ENCODE data around the gene IST1.
"Not testable (repeated sequence)": the region's sequence is repeated elsewhere in the genome, so short reads cannot be mapped to it uniquely, and the experiment has no call there.

The IST1 gene

GRCh38 chr16:71882505-71883167, 12.7 kb upstream of the IST1 start:
- peak; percentile 53 for DNase-seq (ENCODE audit: low read depth)

DNA sequence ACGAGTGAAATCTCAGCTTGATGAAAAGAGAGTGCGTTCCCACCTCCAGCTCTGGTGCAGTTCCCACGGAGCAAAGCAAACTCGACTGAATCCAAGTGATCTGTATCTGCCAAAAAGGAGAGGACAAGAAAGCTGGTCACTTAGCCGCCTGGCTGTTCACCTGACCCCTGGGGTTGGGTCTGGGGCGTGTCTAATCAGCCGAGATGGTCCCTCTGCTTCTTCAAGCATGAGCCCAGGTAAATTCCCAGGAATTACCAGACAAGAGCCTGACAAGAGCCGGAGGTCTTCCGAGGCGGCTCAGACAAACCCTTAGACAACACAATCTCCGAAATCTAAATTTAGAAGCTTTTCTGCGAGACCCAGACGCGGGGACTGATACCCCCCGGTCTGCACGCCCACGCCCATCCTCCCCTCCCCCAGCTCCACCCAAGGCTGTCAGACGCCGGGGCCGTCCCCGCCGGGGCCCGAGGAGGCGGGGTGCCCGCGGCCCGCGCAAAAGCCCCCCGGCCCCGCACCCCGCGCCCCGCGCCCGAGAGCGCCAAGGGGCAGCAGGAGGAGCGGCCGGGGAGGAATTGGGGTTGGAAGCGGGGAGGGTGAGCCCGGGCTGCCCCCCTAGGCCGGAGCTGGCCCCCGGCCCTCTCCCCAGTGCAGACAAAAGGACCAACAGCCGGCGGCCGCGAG, 12.0 kb upstream of the IST1 start:
- DNase-seq (ENCODE audit: low read depth), result peak; percentile 33

DNA sequence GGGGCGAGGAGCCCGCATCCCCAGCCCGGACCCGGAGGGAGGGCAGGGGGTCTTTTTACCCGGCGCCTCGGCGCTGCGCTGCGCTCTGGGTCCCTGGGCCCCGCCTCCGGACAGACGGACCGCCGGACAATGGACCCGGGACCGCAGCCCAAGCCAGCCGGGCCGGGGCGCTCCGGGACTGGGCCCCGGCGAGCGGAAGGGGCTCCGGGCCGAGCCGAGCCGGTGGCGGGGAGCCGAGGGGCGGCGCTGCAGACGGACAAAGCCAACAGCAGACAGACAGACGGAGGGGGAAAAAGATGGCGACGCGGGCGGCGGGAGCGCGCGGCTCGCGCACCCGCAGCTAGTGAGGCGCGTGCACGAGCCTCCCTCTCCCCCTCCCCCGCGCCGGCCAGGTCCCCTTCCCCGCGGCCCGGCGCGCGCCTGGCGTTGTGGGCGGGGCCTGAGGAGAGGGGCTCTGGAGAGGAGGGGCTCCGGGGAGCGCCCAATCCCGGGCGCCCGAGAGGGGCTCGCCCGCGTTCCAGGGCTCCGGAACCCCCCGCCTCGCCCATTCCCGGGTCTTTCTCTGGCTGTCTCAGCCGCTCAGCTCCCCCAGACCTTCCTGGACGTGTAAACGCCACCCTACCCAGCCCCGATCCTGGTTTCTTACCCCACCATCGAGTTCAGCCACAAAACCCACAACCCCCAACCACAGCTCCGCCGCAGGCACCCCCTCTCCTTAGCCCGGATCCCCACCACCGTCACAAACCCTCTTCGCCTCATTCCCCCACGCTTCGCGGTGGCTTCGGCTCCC, 11.3 kb upstream of the IST1 start, which contains the start of gene ZNF821:
Gene ZNF821, minus strand, starts transcription at position 334 of the 790 bp plus-strand sequence. CDS start 4,236 bp downstream, outside the sequence.
- DNase-seq (ENCODE audit: low read depth), result peak; percentile 64

GRCh38 chr16:71885261-71885650, 10.1 kb upstream of the IST1 start:
- DNase-seq (ENCODE audit: low read depth), result no peak

- no peak for DNase-seq (ENCODE audit: low read depth)
Measured at GRCh38 chr16:71889147-71889546, 6.2 kb upstream of the IST1 start.

GRCh38 chr16:71893888-71894228, 1.5 kb upstream of the IST1 start:
- no peak for DNase-seq (ENCODE audit: low read depth)

DNA sequence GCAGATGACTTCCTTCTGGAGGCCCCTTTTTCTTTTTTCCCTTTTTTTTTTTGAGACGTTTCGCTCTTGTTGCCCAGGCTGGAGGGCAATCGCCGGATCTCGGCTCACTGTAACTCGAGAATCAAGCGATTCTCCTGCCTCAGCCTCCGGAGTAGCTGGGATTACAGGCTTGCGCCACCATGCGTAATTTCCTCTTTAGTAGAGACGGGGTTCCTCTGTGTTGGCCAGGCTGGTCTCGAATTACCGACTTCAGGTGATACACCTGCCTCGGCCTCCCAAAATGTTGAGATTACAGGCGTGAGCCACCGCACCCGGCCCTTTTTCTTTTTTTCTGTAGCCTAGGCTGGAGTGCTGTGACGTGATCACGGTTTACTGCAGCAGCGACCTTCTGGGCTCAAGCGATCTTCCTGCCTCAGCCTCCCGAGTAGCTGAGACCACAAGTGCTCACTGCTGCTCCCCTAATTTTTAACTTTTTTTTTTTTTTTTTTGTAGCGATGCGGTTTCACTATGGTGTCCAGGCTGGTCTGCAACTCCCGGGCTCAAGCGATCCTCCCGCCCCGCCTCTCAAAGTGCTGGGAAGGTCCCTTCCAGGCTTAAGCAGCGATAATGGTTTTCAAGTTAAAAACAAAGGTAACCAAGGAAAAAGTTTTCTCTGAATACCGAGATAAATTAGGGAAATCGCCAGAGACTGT, 956 bp upstream of the IST1 start:
- peak; percentile 3 for DNase-seq (ENCODE audit: low read depth)

DNA sequence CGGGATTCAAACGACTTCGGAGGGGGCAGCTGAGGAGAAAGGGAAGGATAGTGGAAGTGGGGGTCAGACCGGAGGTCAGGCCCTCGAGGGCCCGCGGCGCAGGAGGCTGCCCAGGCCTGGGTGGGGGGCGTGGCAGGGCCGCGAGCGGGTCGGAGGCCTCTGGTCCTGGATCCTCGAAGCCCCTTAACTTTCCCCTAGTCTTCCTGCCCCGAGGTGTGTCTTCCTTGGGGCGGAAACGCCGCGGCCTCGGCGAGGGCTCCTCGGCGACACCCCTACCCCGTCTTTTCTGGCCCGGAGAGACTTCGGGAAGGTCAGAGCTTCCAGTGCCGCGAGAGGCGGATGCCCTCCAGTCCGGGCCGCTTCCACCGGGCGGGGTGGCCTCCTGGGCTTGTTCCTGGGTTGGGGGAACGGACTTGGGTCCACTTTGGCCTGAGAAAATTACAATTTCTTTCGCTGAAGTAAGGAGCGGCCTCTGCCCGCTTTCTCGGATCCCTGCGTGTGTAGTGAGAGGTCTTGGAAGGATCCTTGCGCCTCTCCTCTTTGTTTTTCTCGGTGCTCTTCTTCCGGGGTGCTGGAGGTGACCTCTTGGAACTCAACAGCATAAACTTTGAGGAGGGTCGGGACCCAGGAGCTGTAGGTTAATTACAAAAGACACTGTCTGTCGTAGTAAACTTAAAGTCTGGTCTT, 491 bp downstream of the IST1 start:
- peak; percentile 22 for DNase-seq (ENCODE audit: low read depth)

DNA sequence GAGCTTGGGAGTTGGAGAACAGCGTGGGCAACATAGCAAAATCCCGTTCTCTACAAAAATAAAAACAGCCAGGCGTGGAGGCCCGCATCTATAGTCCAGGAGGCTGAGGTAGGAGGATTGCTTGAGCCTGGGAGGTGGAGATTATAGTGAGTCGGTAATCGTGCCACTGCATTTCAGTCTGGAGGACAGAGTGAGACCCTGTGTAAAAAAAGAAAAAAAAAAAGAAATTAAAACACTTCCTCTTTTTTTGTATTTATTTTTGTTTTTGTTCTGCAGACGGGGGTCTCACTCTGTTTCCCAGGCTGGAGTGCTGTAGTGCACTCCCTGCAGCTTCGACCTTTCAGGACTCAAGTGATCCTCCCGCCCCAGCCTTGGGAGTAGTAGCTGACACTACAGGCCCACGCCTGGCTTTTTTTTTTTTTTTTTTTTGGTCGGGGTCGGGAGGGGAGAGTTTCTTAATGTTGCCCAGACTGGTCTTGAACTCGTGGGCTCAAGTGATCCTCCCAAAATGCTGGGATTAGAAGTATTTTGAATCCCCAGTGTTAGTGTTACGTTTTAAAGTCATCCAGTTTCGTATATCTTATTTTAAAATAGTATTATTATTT, 1.5 kb downstream of the IST1 start:
- no peak for DNase-seq (ENCODE audit: low read depth)

DNA sequence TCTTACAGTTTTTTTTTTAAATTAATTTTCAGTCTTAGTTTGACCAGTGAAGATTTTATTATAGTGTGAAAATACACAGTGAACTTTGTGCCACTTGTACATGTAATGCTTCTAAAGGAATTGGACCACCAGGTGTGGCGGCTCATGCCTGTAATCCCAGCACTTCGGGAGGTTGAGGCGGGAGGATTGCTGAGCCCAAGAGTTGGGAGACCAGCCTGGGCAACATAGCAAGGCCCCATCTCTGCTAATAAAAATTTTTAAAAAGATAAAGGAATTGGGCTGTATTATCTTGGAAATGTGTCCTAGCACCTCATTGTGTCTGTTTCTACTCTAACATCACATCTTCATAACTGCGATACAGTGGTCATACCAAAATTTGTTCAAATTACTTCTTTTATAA, 3.8 kb downstream of the IST1 start:
- no peak for DNase-seq (ENCODE audit: low read depth)

GRCh38 chr16:71902656-71903365, 7.5 kb downstream of the IST1 start:
- DNase-seq (ENCODE audit: low read depth), result no peak

DNA sequence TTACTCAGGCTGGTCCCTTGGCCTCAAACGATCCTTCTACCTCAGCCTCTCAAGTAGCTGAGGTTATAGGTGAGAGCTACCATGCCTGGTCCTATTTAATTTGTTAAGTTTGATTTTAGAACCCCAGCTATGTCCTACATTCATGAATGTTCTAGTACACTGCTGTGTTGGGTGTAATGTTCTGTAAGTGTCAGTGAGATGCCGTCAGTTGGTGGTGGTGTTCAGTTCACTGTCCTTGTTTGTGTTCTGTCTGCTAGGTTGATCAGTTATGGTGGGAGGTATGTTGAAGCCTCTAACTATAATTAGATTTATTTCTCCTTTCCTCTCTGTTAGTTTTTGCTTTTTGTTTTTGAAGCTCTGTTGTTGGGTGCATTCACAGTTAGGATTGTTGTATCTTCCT, 8.3 kb downstream of the IST1 start:
- DNase-seq (ENCODE audit: low read depth), result no peak

- no peak for DNase-seq (ENCODE audit: low read depth)
Measured at GRCh38 chr16:71904239-71904638, 8.9 kb downstream of the IST1 start.

- DNase-seq (ENCODE audit: low read depth), result not testable (repeated sequence)
Measured at GRCh38 chr16:71905765-71906164, 10.4 kb downstream of the IST1 start.

DNA sequence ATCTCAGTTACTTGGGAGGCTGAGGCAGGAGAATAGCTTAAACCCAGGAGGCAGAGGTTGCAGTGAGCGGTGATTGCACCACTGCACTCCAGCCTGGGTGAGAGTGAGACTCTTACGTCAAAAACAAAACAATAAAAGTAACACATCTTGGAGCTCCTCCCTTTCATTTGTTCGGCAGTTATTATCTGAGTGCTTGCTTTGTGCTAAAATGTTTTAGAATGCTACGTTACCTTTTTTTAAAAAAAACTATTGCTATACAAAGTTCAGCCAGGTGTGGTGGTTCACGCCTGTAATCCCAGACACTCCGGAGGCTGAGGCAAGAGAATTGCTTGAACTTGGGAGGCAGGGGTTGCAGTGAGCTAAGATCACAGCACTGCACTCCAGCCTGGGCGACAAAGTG, 15.8 kb downstream of the IST1 start:
- DNase-seq (ENCODE audit: low read depth), result no peak

DNA sequence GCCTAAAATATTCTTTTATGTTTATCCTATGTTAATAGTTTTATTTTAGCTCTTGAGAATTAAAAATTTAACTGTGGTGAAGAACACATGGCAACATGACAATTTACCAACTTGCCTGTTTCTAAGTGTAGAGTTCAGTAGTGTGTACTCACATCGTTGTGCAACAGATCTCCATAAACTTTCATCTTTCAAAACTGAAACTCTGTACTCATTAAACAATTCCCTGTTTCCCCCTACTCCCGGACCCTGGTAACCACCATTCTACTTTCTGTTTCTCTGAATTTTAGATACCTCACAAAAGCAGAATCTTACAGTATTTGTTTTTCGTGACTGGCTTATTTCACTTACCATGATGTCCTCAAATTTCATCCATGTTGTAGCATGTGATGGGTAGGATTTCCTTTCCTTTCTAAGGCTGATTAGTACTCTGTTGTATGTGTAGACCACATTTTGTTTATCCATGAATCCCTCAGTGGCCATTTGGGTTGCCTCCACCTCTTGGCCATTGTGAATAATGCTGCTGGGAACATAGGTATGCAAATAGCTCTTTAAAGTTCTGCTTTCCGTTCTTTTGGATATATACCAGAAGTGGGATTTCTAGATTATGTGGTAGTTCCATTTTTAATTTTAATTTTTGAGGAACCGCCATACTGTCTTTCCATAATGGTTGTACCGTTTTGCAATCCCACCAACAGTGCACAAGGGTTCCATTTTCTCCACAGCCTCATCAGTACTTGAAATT, 17.4 kb downstream of the IST1 start:
- no peak for DNase-seq (ENCODE audit: low read depth)

GRCh38 chr16:71914802-71915201, 19.5 kb downstream of the IST1 start:
- no peak for DNase-seq (ENCODE audit: low read depth)

GRCh38 chr16:71915350-71915749, 20.0 kb downstream of the IST1 start:
- no peak for DNase-seq (ENCODE audit: low read depth)

GRCh38 chr16:71916397-71916920, 21.1 kb downstream of the IST1 start:
- no peak for DNase-seq (ENCODE audit: low read depth)

- DNase-seq (ENCODE audit: low read depth), result no peak
Measured at GRCh38 chr16:71917900-71918299, 22.6 kb downstream of the IST1 start.

All from activated T-helper 1 cell treated with Interleukin-2 at 50 U/mL for 16 hours (primary cell).